Psoas muscle (tissue), 8 donors: ENCODE measurements around the gene OR10Z1. TPM values are rescaled to one million over a fixed set of nuclear protein-coding genes. Genes with fewer than 3 reads are reported as not detected.

Experiments
- ATAC-seq, 4 donors: fragments of 200-7000 bp; cut with Tn5 transposase; one replicate each; pipeline ENCODE4 v1.9.1; 2020; ENCODE audit warnings: moderate library complexity in 3 of 4, mild to moderate bottlenecking in 2 of 4
- DNase-seq, 2 donors: peaks; one replicate each; pipeline ENCODE4 v3.0.0-alpha.2; 2020
- H3K27ac ChIP-seq: fragments of 200-600 bp; one replicate; pipeline ENCODE4 v1.8.0; 2022
- H3K27me3 ChIP-seq, 3 donors: fragments of 200-600 bp in 1 of 3; one replicate each; pipeline versions ENCODE4 v1.6.1 to v1.8.0; 2013 to 2022; ENCODE audit warnings: low read length in 2 of 3, mild to moderate bottlenecking in 2 of 3, moderate library complexity in 1 of 3; ENCODE audit not compliant: insufficient read depth in 3 of 3
- H3K36me3 ChIP-seq, 2 donors: fragments of 200-600 bp in 1 of 2; one replicate each; pipeline versions ENCODE4 v1.6.1 to v1.8.0; 2013 to 2022; ENCODE audit warnings: low read depth in 1 of 2, mild to moderate bottlenecking in 1 of 2, moderate library complexity in 1 of 2; ENCODE audit not compliant: insufficient read depth in 1 of 2
- H3K4me1 ChIP-seq: fragments of 200-600 bp; one replicate; pipeline ENCODE4 v1.8.0; 2022
- H3K4me3 ChIP-seq: fragments of 200-600 bp; one replicate; pipeline ENCODE4 v1.8.0; 2022; ENCODE audit warnings: mild to moderate bottlenecking
- H3K9me3 ChIP-seq: fragments of 200-600 bp; one replicate; pipeline ENCODE4 v1.8.0; 2022
- CTCF ChIP-seq: fragments of 200-600 bp; IDR thresholded peaks from one replicate; pipeline ENCODE4 v1.8.0; 2022; ENCODE audit warnings: antibody characterized with exemption
- WGBS, 3 donors: extraction: QIAGEN DNeasy Blood & Tissue Kit; methylation state at CpG; one replicate each; pipeline versions ENCODE4 v1.1.6 to v1.1.7; 2013; 5-methylcytosine and 5-hydroxymethylcytosine counted together
- intact Hi-C, 2 donors: fragments of 100-400 bp; cut with DNase I; formaldehyde crosslinking; loops; one replicate each; pipeline versions ENCODE4 v1.11.0 to v1.14.2; 2022
- polyA plus RNA-seq, 3 donors: library from polyadenylated mRNA; stranded (reverse); fragments of 200-250 nt; gene quantifications; one replicate each; pipeline ENCODE4 v1.2.3, GENCODE V29; 2013
- total RNA-seq, 4 donors: library from RNA; stranded (reverse); fragmentation: NEBNext Ultra II Directional in 2 of 4; extraction: Animal tissue kit (Norgen Biotek cat#: 25700) in 2 of 4; gene quantifications; one replicate each; pipeline versions ENCODE4 v1.2.1 to v1.2.4, GENCODE V29; 2021 to 2023
- donor health status: healthy with polysubstance abuse.
- donor health status: DM: no; HTN: no; CAD: no; lungs with moderate emphysema.
- donor health status: Bipolar disorder and iron deficiency.
- donor health status: healthy.
- donor health status: DM: yes; HTN: yes; CAD: no.
- donor health status: DM: no; HTN: no; CAD: no.
- donor health status: DM: no; HTN: no; CAD: no.
- donor health status: DM: yes; HTN: yes; CAD: no.

OR10Z1 gene
- total and polyA plus RNA-seq, 7 donors = not detected

- H3K9me3 ChIP-seq = no peaks in the 10 kb centered on the region
- H3K4me1 ChIP-seq = no peaks in the 10 kb centered on the region
- no peaks in the 10 kb centered on the region for H3K36me3 ChIP-seq
- no peak for TF ChIP-seq CTCF
- no peaks in the 10 kb centered on the region for H3K27me3 ChIP-seq
- no peak for ATAC-seq
- no peak overlapping the region for H3K27ac ChIP-seq
- intact Hi-C loops = no loop called here
- DNase-seq = no peak
- H3K4me3 ChIP-seq = no peak overlapping the region
These were observed 33.8 kb downstream of the OR10Z1 start for GRCh38 chr1:158638904-158639303.

- Histone ChIP-seq H3K9me3 (no peaks in the 10 kb centered on the region), H3K4me1 (no peaks in the 10 kb centered on the region), H3K4me3 (no peak overlapping the region), H3K27ac (no peak overlapping the region), H3K27me3 (no peaks in the 10 kb centered on the region), H3K36me3 (no peaks in the 10 kb centered on the region)
- DNase-seq = no peak
- TF ChIP-seq CTCF = no peak
- intact Hi-C loops = no loop called here
- ATAC-seq = no peak
- WGBS, 3 donors = 52 to 62% (median 57%) methylated on average over 2 of the region's 2 CpGs
These were observed 39.4 kb downstream of the OR10Z1 start for GRCh38 chr1:158644449-158644848.

- Histone ChIP-seq H3K9me3 (no peaks in the 10 kb centered on the region), H3K27me3 (no peaks in the 10 kb centered on the region), H3K4me3 (no peak overlapping the region), H3K4me1 (no peaks in the 10 kb centered on the region), H3K36me3 (no peaks in the 10 kb centered on the region), H3K27ac (no peak overlapping the region)
- WGBS, 3 donors = 87 to 90% (median 88%) methylated on average over 1 of the region's 1 CpG
- no peak for ATAC-seq
- no peak for DNase-seq
- TF ChIP-seq CTCF = no peak
- intact Hi-C loops = no loop called here
These were observed 41.4 kb downstream of the OR10Z1 start for GRCh38 chr1:158646465-158646864.

GRCh38 chr1:158649052-158649451, 44.0 kb downstream of the OR10Z1 start:
- ATAC-seq (no peak), DNase-seq (no peak)
- Histone ChIP-seq H3K9me3 (no peaks in the 10 kb centered on the region), H3K36me3 (no peaks in the 10 kb centered on the region), H3K27me3 (no peaks in the 10 kb centered on the region), H3K27ac (no peak overlapping the region), H3K4me3 (no peak overlapping the region), H3K4me1 (no peaks in the 10 kb centered on the region)
- intact Hi-C loops = no loop called here
- TF ChIP-seq CTCF = no peak

- H3K4me3 ChIP-seq = no peak overlapping the region
- no peaks in the 10 kb centered on the region for H3K4me1 ChIP-seq
- no peaks in the 10 kb centered on the region for H3K36me3 ChIP-seq
- WGBS, 3 donors = 79 to 86% (median 82%) methylated on average over 7 of the region's 7 CpGs
- DNase-seq (no peak), ATAC-seq (no peak)
- TF ChIP-seq CTCF = no peak
- intact Hi-C loops = no loop called here
- no peak overlapping the region for H3K27ac ChIP-seq
- H3K27me3 ChIP-seq = no peaks in the 10 kb centered on the region
- no peaks in the 10 kb centered on the region for H3K9me3 ChIP-seq
These were observed 47.8 kb downstream of the OR10Z1 start for GRCh38 chr1:158652721-158653334.
